ENCODE data around the gene ZNF264. TPM values are rescaled to one million over a fixed set of nuclear protein-coding genes. Genes with fewer than 3 reads are reported as not detected.

The ZNF264 gene
- total and polyA plus RNA-seq, 2 of the 8 experiments (the other 6 are each of a cell fraction or from before 2014, with no cell fraction given) = 3.6 to 20.0 TPM

DNA sequence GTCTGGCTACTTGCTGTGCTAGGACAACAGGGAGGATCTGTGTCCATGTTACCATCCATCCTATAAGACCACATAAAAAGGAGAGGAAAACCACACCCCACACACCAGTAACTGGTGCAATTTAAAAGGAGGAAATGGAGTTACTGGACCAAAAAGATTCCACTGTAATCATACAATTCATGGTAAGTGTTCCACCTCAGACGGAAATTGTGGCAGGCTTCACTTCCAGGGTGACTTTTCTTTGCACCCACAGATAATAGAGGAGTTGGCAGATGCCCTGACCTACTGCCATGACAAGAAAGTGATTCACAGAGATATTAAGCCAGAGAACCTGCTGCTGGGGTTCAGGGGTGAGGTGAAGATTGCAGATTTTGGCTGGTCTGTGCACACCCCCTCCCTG, 41.9 kb downstream of the ZNF264 start:
- H2AFZ ChIP-seq (ENCODE audit: low read length) = no peak overlapping the region

More for the DNA sequence above, 41.9 kb downstream of the ZNF264 start:
- Histone ChIP-seq H4K8ac (ENCODE audit: extremely low read depth, insufficient read depth, low read length) (no peak overlapping the region), H3K79me2 (ENCODE audit: control insufficient read depth in 1 of 2, insufficient read depth in 2 of 2, low read length in 2 of 2) (no peaks in the 10 kb centered on the region), H3K9ac (replicated peaks in 1 of 4; ENCODE audit: extremely low read depth in 1 of 4, low read depth in 3 of 4, low read length in 3 of 4) (no peak overlapping the region), H3K23ac (ENCODE audit: insufficient read length) (no peak overlapping the region), H2BK15ac (ENCODE audit: low read length) (no peak overlapping the region), H3K79me1 (ENCODE audit: low read depth, low read length) (no peaks in the 10 kb centered on the region), H3K4me1 (replicated peaks in 1 of 4; ENCODE audit: control insufficient read depth in 3 of 4, insufficient read depth in 4 of 4, low read length in 3 of 4) (peaks cover 0 to 8% (median 0%) of the 10 kb centered on the region in 4 experiments; a peak in 1 of 7 replicates), H2AK5ac (ENCODE audit: low read depth, low read length) (no peak overlapping the region), H3K23me2 (ENCODE audit: low read depth, low read length) (peaks cover 7% of the 10 kb centered on the region; the same call in 1 of the 2 replicates), H3K4me2 (ENCODE audit: insufficient read depth in 1 of 2, low read depth in 2 of 2, low read length in 2 of 2) (no peak overlapping the region), H3K4ac (replicated peaks; ENCODE audit: insufficient read length, low read depth, low read length) (no peak overlapping the region), H2BK5ac (ENCODE audit: low read depth, low read length) (no peak overlapping the region), H4K20me1 (replicated peaks in 1 of 2; ENCODE audit: control insufficient read depth in 1 of 2, insufficient read depth in 2 of 2, low read length in 2 of 2) (no peaks in the 10 kb centered on the region), H3K56ac (replicated peaks; ENCODE audit: insufficient read length, low read depth, low read length) (no peak overlapping the region), H3K4me3 (ENCODE audit: extremely low read depth in 1 of 4, insufficient read depth in 2 of 4, low read depth in 3 of 4, low read length in 4 of 4) (no peak overlapping the region), H4K91ac (replicated peaks; ENCODE audit: insufficient read length, low read length) (no peak overlapping the region), H3K18ac (ENCODE audit: extremely low read depth, low read length) (no peak overlapping the region), H3K27me3 (replicated peaks in 1 of 4; ENCODE audit: control insufficient read depth in 3 of 4, extremely low read depth in 1 of 4, insufficient read depth in 3 of 4, low read length in 3 of 4) (no peaks in the 10 kb centered on the region; a peak in 2 of 7 replicates), H3K9me3 (ENCODE audit: insufficient read depth in 2 of 2, low read depth in 1 of 2, low read length in 1 of 2) (no peaks in the 10 kb centered on the region), H3K14ac (ENCODE audit: insufficient read length) (no peak overlapping the region), H3K36me3 (ENCODE audit: control insufficient read depth in 2 of 4, insufficient read depth in 4 of 4, low read length in 3 of 4) (no peaks in the 10 kb centered on the region), H2BK20ac (ENCODE audit: low read length) (no peak overlapping the region), H3K27ac (ENCODE audit: low read depth, low read length) (no peak overlapping the region), H4K5ac (ENCODE audit: insufficient read length, low read depth, low read length) (no peak overlapping the region), H2BK120ac (replicated peaks; ENCODE audit: low read depth, low read length) (no peak overlapping the region), H2BK12ac (ENCODE audit: low read depth, low read length) (no peak overlapping the region)
- ChIA-PET CTCF (ENCODE audit: partially characterized antibody) (interaction anchor here (1.2 kb wide), 1 partner anchor 14 kb away, joined by 4 read pairs; no protein-coding TSS in a partner anchor), POLR2A (ENCODE audit: partially characterized antibody) (interaction anchor here (1.6 kb wide), 1 partner anchor 14 kb away, joined by 3 read pairs; no protein-coding TSS in a partner anchor)
- DNase-seq (ENCODE audit: low read depth in 1 of 2, low spot score in 2 of 2) = no peak
- WGBS, 2 experiments (ENCODE audit: extremely low coverage in 1 of 2, insufficient coverage in 1 of 2, insufficient read length in 1 of 2, insufficient replicate concordance in 2 of 2, low coverage in 1 of 2, low lambda C conversion rate in 2 of 2, missing lambda C conversion rate in 1 of 2) = 67% methylated on average over 1 of the region's 1 CpG; no CpG with 5 or more reads in 1 of the 2 experiments
- no peak for FAIRE-seq
- TF ChIP-seq EZH2 (IDR thresholded peaks at IDR 0.05; ENCODE audit: low read depth, low read length, severe bottlenecking) (no peak), SIX5 (IDR thresholded peaks at IDR 0.05; ENCODE audit: low read depth, low read length) (no peak), SIRT6 (IDR thresholded peaks at IDR 0.05; ENCODE audit: low read length) (no peak), PHF8 (conservative IDR thresholded peaks at IDR 0.05; ENCODE audit: low read depth, low read length) (no peak), SRF (IDR thresholded peaks at IDR 0.05; ENCODE audit: low read depth, low read length) (no peak)

Data from H1 (cell line).